Panc1 (cell line): ENCODE results near the gene FRMD5. TPM values are rescaled to one million over a fixed set of nuclear protein-coding genes. Genes with fewer than 3 reads are reported as not detected.

ENCODE experiments used
- ATAC-seq: fragments of 200-7000 bp; cut with Tn5 transposase; 2 replicates; pipeline ENCODE4 v1.9.1; 2020; ENCODE audit warnings: mild to moderate bottlenecking, moderate library complexity
- BruUV-seq: library from RNA; stranded (reverse); fragments of 400-500 nt; replicated peaks from 2 replicates; lab custom pipeline; 2021; lab: Mats Ljungman, UMichigan
- CTCF ChIA-PET: fragments of 300-600 bp; sonication (Branson Sonifier 250); formaldehyde crosslinking; loops from one replicate; lab custom pipeline; 2022; ENCODE audit warnings: antibody characterized with exemption; lab: Charles Lee
- POLR2A ChIA-PET: fragments of 300-600 bp; sonication (Branson Sonifier 250); formaldehyde crosslinking; loops from one replicate; lab custom pipeline; 2022; ENCODE audit warnings: antibody characterized with exemption; lab: Charles Lee
- DNase-seq: peaks from one replicate; pipeline ENCODE4 v3.0.0-alpha.2; 2010; ENCODE audit warnings: low read depth, low spot score
- H3K27ac ChIP-seq: 2 replicates; pipeline ENCODE4 v1.5.1; 2011; ENCODE audit warnings: mild to moderate bottlenecking, low read length, inconsistent platforms
- H3K27me3 ChIP-seq: fragments of 200-500 bp; sonication (Bioruptor generic); 2 replicates; pipeline ENCODE4 v1.6.0; 2014; ENCODE audit warnings: low read length, inconsistent platforms; ENCODE audit not compliant: control insufficient read depth, insufficient read depth
- H3K36me3 ChIP-seq: fragments of 200-500 bp; sonication (Bioruptor generic); 2 replicates; pipeline ENCODE4 v1.5.1; 2014; ENCODE audit warnings: inconsistent platforms, mild to moderate bottlenecking, low read length, moderate library complexity; ENCODE audit not compliant: control insufficient read depth, insufficient read depth
- H3K4me1 ChIP-seq: 2 replicates; pipeline ENCODE4 v1.5.1; 2011; ENCODE audit warnings: inconsistent platforms, mild to moderate bottlenecking, low read length, moderate library complexity; ENCODE audit not compliant: control insufficient read depth, insufficient read depth
- H3K4me3 ChIP-seq, 2 experiments: 2 replicates each; pipeline ENCODE4 v1.5.1; 2011 to 2012; ENCODE audit warnings: low read depth in 2 of 2, low read length in 2 of 2, mild to moderate bottlenecking in 2 of 2, inconsistent platforms in 1 of 2, moderate library complexity in 1 of 2
- H3K9me3 ChIP-seq: fragments of 200-500 bp; sonication (Bioruptor generic); 2 replicates; pipeline ENCODE4 v1.5.1; 2014; ENCODE audit warnings: low read depth, mild to moderate bottlenecking, inconsistent platforms, low read length, moderate library complexity; ENCODE audit not compliant: control insufficient read depth, insufficient read depth
- CTCF ChIP-seq: fragments of 450-650 bp; IDR thresholded peaks from 2 replicates; pipeline ENCODE4 v1.5.1; 2017; ENCODE audit warnings: mild to moderate bottlenecking
- POLR2AphosphoS5 ChIP-seq: IDR thresholded peaks from 2 replicates; pipeline ENCODE4 v1.6.1; 2012; ENCODE audit warnings: mild to moderate bottlenecking, low read depth, low read length, moderate library complexity
- SIN3A ChIP-seq: IDR thresholded peaks from 2 replicates; pipeline ENCODE4 v1.6.1; 2012; ENCODE audit warnings: low read depth, mild to moderate bottlenecking, low read length, moderate library complexity, borderline replicate concordance; ENCODE audit not compliant: insufficient read depth
- TCF7L2 ChIP-seq: IDR thresholded peaks from 2 replicates; pipeline ENCODE4 v1.6.1; 2011; ENCODE audit warnings: mild to moderate bottlenecking, low read depth, low read length, inconsistent platforms
- in situ Hi-C: cut with HindIII; loops from 2 replicates; pipeline ENCODE4 v1.10.0; 2016; ENCODE audit warnings: low sequenced_read_pairs, low pct_unique_long_range_greater_than_20kb
- intact Hi-C: fragments of 100-400 bp; cut with micrococcal nuclease; formaldehyde crosslinking; loops from one replicate; pipeline ENCODE4 v1.10.0; 2022; ENCODE audit not compliant: unreplicated experiment
- total RNA-seq: library from RNA; stranded (reverse); gene quantifications from one replicate; pipeline ENCODE4 v1.2.1, GENCODE V29; 2021; ENCODE audit not compliant: unreplicated experiment
- TF ChIP-seq, protein P1 (sequence below), 2 experiments: IDR thresholded peaks; 2 replicates each; pipeline ENCODE4 v1.6.1; 2011 to 2012; ENCODE audit warnings: low read depth in 2 of 2, control low read depth in 1 of 2, low read length in 1 of 2, mild to moderate bottlenecking in 1 of 2, moderate library complexity in 1 of 2; ENCODE audit not compliant: insufficient read depth in 1 of 2

Gene FRMD5
- total RNA-seq, 1 experiment from 2014 or later: 18.3 TPM

DNA sequence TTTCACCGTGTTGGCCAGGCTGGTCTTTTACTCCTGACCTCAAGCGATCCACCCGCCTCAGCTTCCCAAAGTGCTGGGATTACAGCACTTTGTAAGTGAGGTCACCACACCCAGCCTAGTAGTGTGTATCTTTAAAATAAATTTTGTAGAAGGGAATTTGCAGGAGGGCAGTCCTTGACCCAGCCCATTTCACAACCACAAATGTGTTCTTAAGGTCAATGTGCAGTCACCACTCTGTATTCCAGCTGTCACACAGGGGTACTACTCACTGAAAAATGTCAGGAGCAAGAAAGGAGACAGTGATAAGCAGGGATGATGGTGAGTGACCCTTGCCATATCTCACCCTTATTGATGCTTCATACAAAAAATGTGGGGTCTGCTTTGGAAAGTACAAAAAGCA lies 98.5 kb downstream of the FRMD5 start:
- H3K4me1 ChIP-seq: peaks cover 27% of the 10 kb centered on the region
- DNase-seq (no peak), ATAC-seq (no peak)
- no peak overlapping the region for H3K4me3 ChIP-seq
- in situ Hi-C loops (no loop called here), intact Hi-C loops (no loop called here)
- no peaks in the 10 kb centered on the region for H3K36me3 ChIP-seq
- H3K27ac ChIP-seq: peak overlapping the region; percentile 48; the same call in 1 of the 2 replicates
- POLR2A ChIA-PET: no interaction called here
- BruUV-seq: no TSS peak
- CTCF ChIA-PET: no interaction called here
- no peaks in the 10 kb centered on the region for H3K9me3 ChIP-seq
- no peaks in the 10 kb centered on the region for H3K27me3 ChIP-seq
- TF ChIP-seq, protein P1, sequence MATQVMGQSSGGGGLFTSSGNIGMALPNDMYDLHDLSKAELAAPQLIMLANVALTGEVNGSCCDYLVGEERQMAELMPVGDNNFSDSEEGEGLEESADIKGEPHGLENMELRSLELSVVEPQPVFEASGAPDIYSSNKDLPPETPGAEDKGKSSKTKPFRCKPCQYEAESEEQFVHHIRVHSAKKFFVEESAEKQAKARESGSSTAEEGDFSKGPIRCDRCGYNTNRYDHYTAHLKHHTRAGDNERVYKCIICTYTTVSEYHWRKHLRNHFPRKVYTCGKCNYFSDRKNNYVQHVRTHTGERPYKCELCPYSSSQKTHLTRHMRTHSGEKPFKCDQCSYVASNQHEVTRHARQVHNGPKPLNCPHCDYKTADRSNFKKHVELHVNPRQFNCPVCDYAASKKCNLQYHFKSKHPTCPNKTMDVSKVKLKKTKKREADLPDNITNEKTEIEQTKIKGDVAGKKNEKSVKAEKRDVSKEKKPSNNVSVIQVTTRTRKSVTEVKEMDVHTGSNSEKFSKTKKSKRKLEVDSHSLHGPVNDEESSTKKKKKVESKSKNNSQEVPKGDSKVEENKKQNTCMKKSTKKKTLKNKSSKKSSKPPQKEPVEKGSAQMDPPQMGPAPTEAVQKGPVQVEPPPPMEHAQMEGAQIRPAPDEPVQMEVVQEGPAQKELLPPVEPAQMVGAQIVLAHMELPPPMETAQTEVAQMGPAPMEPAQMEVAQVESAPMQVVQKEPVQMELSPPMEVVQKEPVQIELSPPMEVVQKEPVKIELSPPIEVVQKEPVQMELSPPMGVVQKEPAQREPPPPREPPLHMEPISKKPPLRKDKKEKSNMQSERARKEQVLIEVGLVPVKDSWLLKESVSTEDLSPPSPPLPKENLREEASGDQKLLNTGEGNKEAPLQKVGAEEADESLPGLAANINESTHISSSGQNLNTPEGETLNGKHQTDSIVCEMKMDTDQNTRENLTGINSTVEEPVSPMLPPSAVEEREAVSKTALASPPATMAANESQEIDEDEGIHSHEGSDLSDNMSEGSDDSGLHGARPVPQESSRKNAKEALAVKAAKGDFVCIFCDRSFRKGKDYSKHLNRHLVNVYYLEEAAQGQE (IDR thresholded peaks at IDR 0.05; ENCODE audit: insufficient read depth in 1 of 2, low read depth in 2 of 2, low read length in 1 of 2): no peak
- TF ChIP-seq POLR2AphosphoS5: no peak
- no peak for TF ChIP-seq TCF7L2
- TF ChIP-seq CTCF: no peak
- no peak for TF ChIP-seq SIN3A

DNA sequence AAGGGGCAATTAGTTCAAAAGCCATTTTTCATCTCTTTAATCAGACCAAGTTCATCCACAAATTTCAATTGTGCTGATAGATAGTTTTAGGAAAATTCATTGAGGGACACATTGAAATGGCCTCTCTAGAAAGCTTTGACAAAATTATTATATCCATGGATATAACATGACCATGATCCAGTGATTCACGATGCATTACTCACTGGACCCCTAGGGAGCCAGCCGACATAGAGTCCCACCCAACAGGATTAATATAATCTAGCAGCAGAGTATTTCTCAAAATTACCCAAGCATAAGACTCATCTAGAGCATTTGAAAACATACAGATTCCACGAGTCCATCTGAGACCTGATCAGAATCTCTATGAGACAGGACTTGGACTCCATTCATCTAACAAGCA lies 100.3 kb downstream of the FRMD5 start:
- Histone ChIP-seq H3K27me3 (no peaks in the 10 kb centered on the region), H3K9me3 (no peaks in the 10 kb centered on the region), H3K36me3 (no peaks in the 10 kb centered on the region), H3K4me3 (no peak overlapping the region), H3K27ac (0 out of 2 replicates have a peak overlapping the region, but pooled peaks have one; percentile 7), H3K4me1 (peaks cover 21% of the 10 kb centered on the region)
- CTCF ChIA-PET: no interaction called here
- DNase-seq: no peak
- POLR2A ChIA-PET: interaction anchor here (1.0 kb wide), 1 partner anchor 26 kb away, joined by 3 read pairs; no protein-coding TSS in a partner anchor
- intact Hi-C loops (no loop called here), in situ Hi-C loops (no loop called here)
- BruUV-seq: no TSS peak
- no peak for ATAC-seq
- TF ChIP-seq POLR2AphosphoS5 (no peak), TCF7L2 (no peak), SIN3A (no peak), CTCF (no peak)
- TF ChIP-seq, protein P1 (IDR thresholded peaks at IDR 0.05; ENCODE audit: insufficient read depth in 1 of 2, low read depth in 2 of 2, low read length in 1 of 2): no peak
